GM12874 (cell line): ENCODE data around the gene ZNF17.

Source experiments
- CTCF ChIP-seq: IDR thresholded peaks from 2 replicates; pipeline ENCODE4 v1.5.1; 2011; ENCODE audit warnings: low read depth, mild to moderate bottlenecking, control low read depth, low read length, moderate library complexity; ENCODE audit not compliant: insufficient read depth

ZNF17 gene

DNA sequence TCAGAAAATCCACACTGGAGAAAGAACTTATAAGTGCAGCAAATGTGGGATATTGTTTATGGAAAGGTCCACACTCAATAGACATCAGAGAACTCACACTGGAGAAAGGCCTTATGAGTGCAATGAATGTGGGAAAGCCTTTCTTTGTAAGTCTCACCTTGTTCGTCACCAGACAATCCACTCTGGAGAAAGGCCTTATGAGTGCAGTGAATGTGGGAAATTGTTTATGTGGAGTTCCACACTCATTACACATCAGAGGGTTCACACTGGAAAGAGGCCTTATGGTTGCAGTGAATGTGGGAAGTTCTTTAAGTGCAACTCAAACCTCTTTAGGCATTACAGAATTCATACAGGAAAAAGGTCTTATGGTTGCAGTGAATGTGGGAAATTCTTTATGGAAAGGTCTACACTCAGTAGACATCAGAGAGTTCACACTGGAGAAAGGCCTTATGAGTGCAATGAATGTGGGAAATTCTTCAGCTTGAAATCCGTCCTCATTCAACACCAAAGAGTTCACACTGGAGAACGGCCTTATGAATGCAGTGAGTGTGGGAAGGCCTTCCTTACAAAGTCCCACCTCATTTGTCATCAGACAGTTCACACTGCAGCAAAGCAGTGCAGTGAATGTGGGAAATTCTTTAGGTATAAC lies 33.3 kb upstream of the ZNF17 start:
- TF ChIP-seq CTCF = no peak

GRCh38 chr19:57380923-57381322 lies 30.0 kb upstream of the ZNF17 start:
- no peak for TF ChIP-seq CTCF

GRCh38 chr19:57382806-57383488 lies 28.0 kb upstream of the ZNF17 start:
- no peak for TF ChIP-seq CTCF

DNA sequence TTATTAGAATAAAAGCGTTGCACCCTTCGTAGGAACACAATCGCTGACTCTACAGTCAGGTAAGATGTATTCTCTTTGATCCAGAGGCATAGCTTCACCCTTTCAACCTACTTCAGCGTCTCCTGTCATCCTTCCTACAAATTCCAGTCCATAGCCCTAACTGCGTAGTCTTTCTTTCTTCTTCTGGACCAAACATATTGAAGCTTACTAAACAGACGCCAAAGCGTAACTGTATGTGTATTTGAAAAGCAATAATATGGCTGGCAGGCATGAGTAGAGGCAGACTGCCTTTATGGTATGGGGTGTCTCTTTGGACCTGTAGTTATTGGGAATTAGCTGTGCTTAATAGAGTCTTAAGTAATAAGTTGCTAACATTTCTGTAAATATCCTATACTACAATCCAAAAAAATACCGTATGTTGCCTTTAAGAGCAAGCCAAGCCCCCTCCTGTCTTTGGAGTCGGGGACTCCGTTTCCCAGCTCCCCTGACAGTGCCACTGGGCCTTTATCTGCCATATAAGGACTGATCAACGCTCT lies 21.7 kb upstream of the ZNF17 start:
- TF ChIP-seq CTCF = no peak

DNA sequence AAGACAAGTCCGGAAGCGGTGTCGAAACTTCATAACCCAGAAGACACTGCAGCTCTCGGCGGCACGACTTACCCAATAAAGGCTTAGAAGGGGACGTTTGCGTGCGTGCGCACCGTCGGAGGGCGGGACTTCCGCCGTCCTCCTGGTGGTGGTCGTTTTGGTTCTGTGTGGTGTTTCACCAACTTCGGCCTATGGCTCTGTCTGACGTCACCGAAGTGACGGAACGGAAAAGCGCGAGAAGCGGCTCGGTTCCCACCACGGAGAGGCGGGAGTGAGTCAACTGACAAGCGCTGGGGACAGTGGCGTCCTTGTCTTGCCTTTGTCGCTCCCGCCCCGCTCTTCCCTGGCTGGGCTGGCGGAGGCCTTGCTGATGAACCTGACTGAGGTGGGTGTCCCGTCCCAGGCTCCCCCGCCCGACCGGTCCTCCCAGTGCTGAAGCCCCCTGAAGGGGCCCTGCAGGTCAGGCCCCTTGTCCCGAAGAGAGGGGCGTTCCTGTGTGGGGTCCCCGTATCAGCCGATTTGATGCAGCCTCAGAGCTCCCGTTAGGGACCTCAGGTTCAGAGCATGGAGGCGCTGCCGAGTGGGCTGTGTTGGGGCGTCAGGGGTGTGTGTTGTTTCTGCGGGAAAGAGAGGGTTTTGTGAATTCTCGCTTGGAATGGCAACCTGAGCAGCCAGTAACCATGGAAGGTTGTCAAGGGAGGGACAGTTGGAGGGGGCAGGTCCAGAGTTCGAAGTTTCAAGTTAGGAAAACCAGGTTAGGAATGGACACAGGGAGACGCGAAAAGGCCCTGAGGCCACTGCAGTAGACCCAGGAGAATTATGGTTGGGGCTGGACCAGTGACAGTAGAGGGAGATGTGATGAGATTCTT lies 21.0 kb upstream of the ZNF17 start, which contains the start of gene ZNF548:
Gene ZNF548 (plus strand): TSS at position 125 of the 869 bp plus-strand sequence. CDS start 246 bp downstream, at position 371.
- 0 out of 2 replicates have a peak, but pooled peaks have one; percentile 1 for TF ChIP-seq CTCF

DNA sequence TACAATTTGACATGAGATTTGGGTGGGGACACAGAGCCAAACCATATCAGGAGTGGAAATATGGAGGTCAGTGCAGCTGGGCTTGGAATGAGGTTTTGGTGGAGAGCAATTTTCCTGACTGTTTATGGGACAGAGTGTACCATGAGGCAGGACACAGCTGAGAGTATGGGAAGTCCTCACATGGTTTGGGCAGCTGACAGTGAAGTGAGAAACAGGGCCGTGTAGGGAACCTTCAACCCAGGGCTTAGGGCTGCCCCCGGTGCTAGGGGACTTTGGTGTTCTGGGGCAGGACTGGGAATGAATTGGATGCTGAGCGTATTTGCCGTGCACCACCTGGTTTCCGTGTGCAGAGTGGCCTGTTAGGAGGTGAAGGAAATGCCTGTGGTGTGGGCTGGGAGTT lies 15.3 kb upstream of the ZNF17 start:
- TF ChIP-seq CTCF = no peak

- no peak for TF ChIP-seq CTCF
Measured at GRCh38 chr19:57398868-57399267, 12.1 kb upstream of the ZNF17 start.
